Omental fat pad (tissue), 4 donors: Measurements from ENCODE around the gene ATP8B4. TPM values are rescaled to one million over a fixed set of nuclear protein-coding genes. Genes with fewer than 3 reads are reported as not detected.

Source experiments
- ATAC-seq: fragments of 150-250 bp; one replicate; pipeline ENCODE4 v1.9.1; 2016; ENCODE audit warnings: mild to moderate bottlenecking, moderate library complexity; ENCODE audit not compliant: low FRiP score
- DNase-seq: peaks from one replicate; pipeline ENCODE4 v3.0.0-alpha.2; 2019; ENCODE audit warnings: low spot score
- CTCF ChIP-seq, 3 donors: fragments of 450-650 bp; IDR thresholded peaks; one replicate each; pipeline ENCODE4 v1.5.1; 2016 to 2017; ENCODE audit warnings: antibody characterized with exemption in 3 of 3, mild to moderate bottlenecking in 3 of 3, moderate library complexity in 2 of 3
- total RNA-seq, 4 donors: library from RNA; depleted of rRNA; stranded (reverse); fragments of >200 nt; gene quantifications; one replicate each; pipeline ENCODE4 v1.1.0, GENCODE V29; 2016

Gene ATP8B4
- total RNA-seq, 4 donors from 2014 or later, result 12.1 to 32.3 (median 16.5) TPM

- ATAC-seq, result no peak
- no peak for DNase-seq
- no peak for TF ChIP-seq CTCF (IDR thresholded peaks at IDR 0.05)
Measured at GRCh38 chr15:49875392-49875791, 243.6 kb downstream of the ATP8B4 start.

- DNase-seq (no peak), ATAC-seq (no peak)
- no peak for TF ChIP-seq CTCF (IDR thresholded peaks at IDR 0.05)
Measured at GRCh38 chr15:49870472-49870871, 248.6 kb downstream of the ATP8B4 start.

DNA sequence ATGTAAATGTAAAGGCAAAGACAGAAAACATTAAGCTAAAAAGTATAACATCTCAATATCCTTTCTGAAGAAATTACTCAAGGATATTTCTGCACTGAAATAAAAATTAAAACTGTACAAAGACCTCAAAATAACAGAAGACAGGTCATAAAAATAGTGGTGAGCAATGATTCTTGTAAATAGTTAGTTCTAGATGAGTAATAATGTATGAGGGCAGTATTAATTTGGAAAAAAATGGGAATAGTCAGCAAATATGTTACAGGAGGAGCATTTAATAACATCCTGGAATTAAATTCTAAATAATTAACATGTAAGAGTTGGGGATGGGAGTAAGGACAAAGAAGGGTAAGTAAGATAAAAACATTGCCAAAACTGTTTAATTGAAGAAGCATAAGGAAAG, 250.7 kb downstream of the ATP8B4 start:
- TF ChIP-seq CTCF (IDR thresholded peaks at IDR 0.05), result no peak
- no peak for DNase-seq
- no peak for ATAC-seq

- no peak for TF ChIP-seq CTCF (IDR thresholded peaks at IDR 0.05)
- ATAC-seq, result no peak
- no peak for DNase-seq
Measured at GRCh38 chr15:49865925-49866757, 252.9 kb downstream of the ATP8B4 start.

- TF ChIP-seq CTCF (IDR thresholded peaks at IDR 0.05), result no peak
- ATAC-seq, result no peak
- DNase-seq, result no peak
Measured at GRCh38 chr15:49864251-49864650, 254.8 kb downstream of the ATP8B4 start.

GRCh38 chr15:49863431-49864224, 255.4 kb downstream of the ATP8B4 start:
- no peak for TF ChIP-seq CTCF (IDR thresholded peaks at IDR 0.05)
- DNase-seq (no peak), ATAC-seq (no peak)
